ENCODE results near the gene CARMIL1.

CARMIL1 gene

DNA sequence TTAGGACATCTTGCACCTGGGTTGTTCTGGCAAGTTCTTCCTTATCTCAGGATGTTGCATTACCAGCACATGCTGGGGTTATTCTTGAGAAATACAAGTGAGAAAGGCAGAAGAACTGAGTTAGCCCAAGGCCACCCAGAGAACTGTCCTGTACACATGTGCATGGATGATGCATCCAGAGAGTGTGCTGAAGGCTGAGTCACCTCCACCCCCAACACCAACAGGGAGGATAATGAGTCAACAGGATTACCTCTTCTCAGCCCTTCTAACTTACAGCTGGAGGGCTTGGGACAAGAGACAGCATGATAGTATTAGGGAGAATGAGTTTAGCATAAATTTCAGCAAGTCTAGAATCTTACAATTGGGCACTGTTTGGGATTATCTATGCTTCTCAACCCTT lies 381.3 kb downstream of the CARMIL1 start:
- no peak for DNase-seq (ENCODE audit: low read depth)

DNA sequence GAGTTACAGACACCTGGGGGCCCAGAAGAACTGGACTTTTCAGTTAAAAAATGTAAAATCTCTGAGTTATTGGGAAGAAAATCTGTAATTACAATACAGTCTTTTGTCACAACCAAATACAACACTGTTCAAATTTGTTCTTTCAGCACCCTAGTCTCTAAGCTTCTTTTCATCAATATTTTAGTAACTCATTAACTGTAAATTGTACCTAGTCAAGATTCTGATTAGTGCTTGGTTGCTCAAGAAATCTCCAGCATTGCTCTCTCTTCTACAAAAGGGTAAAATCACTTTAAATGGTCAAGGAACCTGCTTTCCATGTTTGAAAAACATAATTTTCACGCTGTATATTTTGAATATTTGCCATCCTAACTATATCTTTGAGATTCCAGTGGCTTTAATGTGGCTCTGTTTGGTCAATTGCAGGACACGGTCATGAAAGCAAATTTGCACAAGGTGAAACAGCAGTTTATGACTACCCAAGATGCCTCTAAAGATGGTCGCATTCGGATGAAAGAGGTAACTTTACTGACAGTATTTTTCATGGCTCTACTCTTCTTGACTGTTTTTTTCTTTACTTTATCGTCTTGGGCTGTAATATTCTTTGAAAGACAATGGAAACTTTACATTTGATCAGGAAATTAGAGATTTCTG lies 382.1 kb downstream of the CARMIL1 start:
- DNase-seq (ENCODE audit: low read depth) = no peak

DNA sequence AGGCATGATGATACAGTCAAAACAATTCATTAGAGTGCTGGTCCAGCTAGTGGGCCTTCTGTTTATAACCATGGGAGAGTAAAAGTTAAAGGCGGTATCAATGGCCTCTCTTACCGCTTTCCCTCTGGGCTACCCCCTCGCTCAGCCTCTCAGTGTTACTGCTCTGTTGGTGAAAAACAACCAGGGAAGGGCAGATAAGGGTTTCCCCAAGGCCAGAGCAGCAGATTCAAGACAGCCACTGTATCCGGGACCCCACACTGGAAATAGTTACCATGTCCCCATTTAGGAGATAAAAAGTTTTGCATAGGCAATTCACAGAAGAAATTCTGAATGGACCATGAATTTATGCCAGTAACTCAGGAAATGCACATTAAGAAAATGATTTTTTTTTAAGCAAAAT lies 386.3 kb downstream of the CARMIL1 start:
- DNase-seq (ENCODE audit: low read depth) = no peak

DNA sequence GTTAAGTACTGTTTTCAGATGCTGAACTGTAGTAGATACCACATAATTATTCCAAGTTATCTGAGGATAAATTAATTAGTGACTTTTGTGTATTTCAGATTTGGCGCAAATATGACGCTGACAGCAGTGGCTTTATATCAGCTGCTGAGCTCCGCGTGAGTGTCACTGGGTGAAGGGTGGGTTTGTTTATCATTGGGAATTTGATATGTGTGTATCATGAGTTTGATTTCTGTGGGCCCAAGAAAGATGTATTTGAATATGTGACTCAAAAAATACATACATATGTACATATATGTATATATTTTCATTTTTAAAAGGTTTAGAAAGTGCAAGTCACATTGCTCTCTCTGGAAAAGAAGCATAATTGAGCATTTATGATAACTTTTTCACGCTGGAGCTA lies 390.2 kb downstream of the CARMIL1 start:
- no peak for DNase-seq (ENCODE audit: low read depth)

Data from stimulated activated CD8-positive, alpha-beta memory T cell treated with anti-CD3 and anti-CD28 coated beads, Interleukin-7, amount 100 ng/mL, for 24 hours (primary cell).